Brain microvascular endothelial cell (primary cell): Measurements from ENCODE around the gene PIP5KL1.
A peak's percentile ranks its signal among the peaks of the same experiment; 100 is the strongest.

ENCODE experiments used
- DNase-seq: peaks from one replicate; pipeline ENCODE4 v3.0.0-alpha.2; 2020
- H3K27ac ChIP-seq: fragments of 250-450 bp; sonication (Bioruptor Pico); 2 replicates; pipeline ENCODE4 v1.5.1; 2020; ENCODE audit warnings: mild to moderate bottlenecking, moderate library complexity
- H3K27me3 ChIP-seq: fragments of 250-450 bp; sonication (Bioruptor Pico); replicated peaks from 2 replicates; pipeline ENCODE4 v1.5.1; 2020; ENCODE audit warnings: mild to moderate bottlenecking
- H3K36me3 ChIP-seq: fragments of 250-450 bp; sonication (Bioruptor Pico); replicated peaks from 2 replicates; pipeline ENCODE4 v1.5.1; 2020; ENCODE audit warnings: mild to moderate bottlenecking
- H3K4me3 ChIP-seq: 2 replicates; pipeline ENCODE4 v1.5.1; 2011; ENCODE audit warnings: low read depth, mild to moderate bottlenecking, control low read depth, low read length, moderate library complexity
- CTCF ChIP-seq: IDR thresholded peaks from 2 replicates; pipeline ENCODE4 v1.5.1; 2011; ENCODE audit warnings: low read depth, mild to moderate bottlenecking, moderate library complexity, low read length, control low read depth, inconsistent platforms; ENCODE audit errors: missing control alignments
- in situ Hi-C: cut with HindIII; loops from 2 replicates; pipeline ENCODE4 v1.10.0; 2017; ENCODE audit warnings: low sequenced_read_pairs, low pct_ligation_motif_present

Gene PIP5KL1

GRCh38 chr9:127913682-127914081, 16.9 kb downstream of the PIP5KL1 start:
- Histone ChIP-seq H3K36me3 (peaks cover 30% of the 10 kb centered on the region), H3K27ac (no peak overlapping the region), H3K27me3 (no peaks in the 10 kb centered on the region), H3K4me3 (no peak overlapping the region)
- in situ Hi-C loops: no loop called here
- TF ChIP-seq CTCF: no peak
- no peak for DNase-seq

GRCh38 chr9:127912882-127913281, 17.7 kb downstream of the PIP5KL1 start:
- no peak for DNase-seq
- TF ChIP-seq CTCF: no peak
- in situ Hi-C loops: no loop called here

GRCh38 chr9:127912296-127912695, 18.3 kb downstream of the PIP5KL1 start:
- no peak for TF ChIP-seq CTCF
- Histone ChIP-seq H3K27me3 (no peaks in the 10 kb centered on the region), H3K27ac (no peak overlapping the region), H3K4me3 (no peak overlapping the region), H3K36me3 (peaks cover 32% of the 10 kb centered on the region)
- DNase-seq: no peak
- in situ Hi-C loops: no loop called here

More at GRCh38 chr9:127912882-127913281, 17.7 kb downstream of the PIP5KL1 start:
- no peaks in the 10 kb centered on the region for H3K27me3 ChIP-seq
- peaks cover 32% of the 10 kb centered on the region for H3K36me3 ChIP-seq
- H3K27ac ChIP-seq: no peak overlapping the region
- no peak overlapping the region for H3K4me3 ChIP-seq

GRCh38 chr9:127910613-127911205, 19.9 kb downstream of the PIP5KL1 start:
- DNase-seq: no peak
- no peak overlapping the region for H3K27ac ChIP-seq
- peak; percentile 28 for TF ChIP-seq CTCF
- in situ Hi-C loops: no loop called here
- no peaks in the 10 kb centered on the region for H3K27me3 ChIP-seq
- H3K4me3 ChIP-seq: no peak overlapping the region
- peaks cover 32% of the 10 kb centered on the region for H3K36me3 ChIP-seq

- Histone ChIP-seq H3K4me3 (no peak overlapping the region), H3K27ac (no peak overlapping the region), H3K36me3 (peaks cover 32% of the 10 kb centered on the region), H3K27me3 (no peaks in the 10 kb centered on the region)
- no peak for TF ChIP-seq CTCF
- no peak for DNase-seq
- in situ Hi-C loops: no loop called here
Observed at GRCh38 chr9:127909839-127910273, 20.7 kb downstream of the PIP5KL1 start.

- in situ Hi-C loops: no loop called here
- H3K27ac ChIP-seq: no peak overlapping the region
Observed at GRCh38 chr9:127908660-127908926, 22.0 kb downstream of the PIP5KL1 start.

More at GRCh38 chr9:127908660-127908926, 22.0 kb downstream of the PIP5KL1 start:
- Histone ChIP-seq H3K36me3 (peaks cover 32% of the 10 kb centered on the region), H3K27me3 (no peaks in the 10 kb centered on the region), H3K4me3 (no peak overlapping the region)
- no peak for DNase-seq
- no peak for TF ChIP-seq CTCF
